DMS114 treated with DMSO at 0.1 percent for 48 hours (cell line): ENCODE measurements around the gene UGCG.
"Not testable (repeated sequence)": the region's sequence is repeated elsewhere in the genome, so short reads cannot be mapped to it uniquely, and the experiment has no call there.

Source experiments
- DNase-seq: peaks from one replicate; lab custom pipeline; 2025; ENCODE audit not compliant: unreplicated experiment; lab: John Stamatoyannopoulos, UW

UGCG gene

GRCh38 chr9:111917201-111917600, 20.6 kb downstream of the UGCG start:
- no peak for DNase-seq

DNA sequence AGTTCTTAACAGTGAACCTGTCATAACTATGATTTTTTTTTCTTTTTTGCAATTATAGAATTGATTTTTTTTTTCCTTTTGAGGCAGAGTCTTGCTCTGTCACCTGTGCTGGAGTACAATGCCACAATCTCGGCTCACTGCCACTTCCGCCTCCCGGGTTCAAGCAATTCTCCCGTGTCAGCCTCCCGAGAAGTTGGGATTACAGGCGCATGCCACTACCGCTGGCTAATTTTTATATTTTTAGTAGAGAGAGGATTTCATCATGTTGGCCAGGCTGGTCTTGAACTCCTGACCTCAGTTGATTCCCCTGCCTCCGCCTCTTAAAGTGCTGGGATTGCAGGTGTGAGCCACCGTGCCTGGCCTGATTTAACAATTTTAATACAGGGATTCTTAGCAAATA, 21.4 kb downstream of the UGCG start:
- DNase-seq: no peak

- DNase-seq: no peak
Measured at GRCh38 chr9:111919875-111920274, 23.3 kb downstream of the UGCG start.

DNA sequence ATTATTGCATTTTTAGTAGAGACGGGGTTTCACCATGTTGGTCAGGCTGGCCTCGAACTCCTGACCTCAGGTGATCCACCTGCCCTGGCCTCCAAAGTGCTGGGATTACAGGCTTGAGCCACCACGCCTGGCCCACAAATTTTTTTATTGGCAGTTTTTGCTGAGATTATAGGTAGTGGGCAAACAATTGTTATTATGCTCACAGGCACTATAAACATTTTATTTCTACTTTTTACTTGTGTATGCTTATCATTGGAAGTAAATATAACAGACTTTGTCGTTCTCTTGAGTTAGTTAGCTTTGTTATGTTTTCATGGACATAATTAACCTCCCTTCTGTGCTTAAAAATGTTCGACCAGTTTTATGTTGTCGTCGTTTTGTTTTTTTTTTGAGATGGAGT, 23.9 kb downstream of the UGCG start:
- DNase-seq: no peak

- no peak for DNase-seq
Measured at GRCh38 chr9:111922324-111923013, 25.9 kb downstream of the UGCG start.

- no peak for DNase-seq
Measured at GRCh38 chr9:111924281-111924680, 27.7 kb downstream of the UGCG start.

GRCh38 chr9:111925017-111925770, 28.6 kb downstream of the UGCG start:
- DNase-seq: no peak

DNA sequence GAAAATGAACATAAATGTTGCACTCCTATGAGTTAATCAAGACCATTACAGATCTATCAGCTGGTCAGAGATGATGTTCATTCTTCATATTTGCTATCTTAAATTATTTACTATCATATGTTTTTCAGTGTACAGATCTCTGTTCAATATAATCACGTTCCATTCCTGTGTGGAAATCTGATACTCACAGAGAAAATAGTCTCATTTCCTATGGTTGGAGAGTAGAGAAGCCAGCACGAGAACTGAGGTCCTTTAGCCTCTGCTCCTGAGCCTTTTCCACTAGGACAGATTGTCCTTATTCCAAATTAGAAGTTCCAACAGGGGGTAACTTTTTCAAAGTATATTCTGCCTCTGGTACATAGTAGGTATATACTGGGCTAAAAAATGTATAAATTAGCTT, 29.2 kb downstream of the UGCG start:
- no peak for DNase-seq

DNA sequence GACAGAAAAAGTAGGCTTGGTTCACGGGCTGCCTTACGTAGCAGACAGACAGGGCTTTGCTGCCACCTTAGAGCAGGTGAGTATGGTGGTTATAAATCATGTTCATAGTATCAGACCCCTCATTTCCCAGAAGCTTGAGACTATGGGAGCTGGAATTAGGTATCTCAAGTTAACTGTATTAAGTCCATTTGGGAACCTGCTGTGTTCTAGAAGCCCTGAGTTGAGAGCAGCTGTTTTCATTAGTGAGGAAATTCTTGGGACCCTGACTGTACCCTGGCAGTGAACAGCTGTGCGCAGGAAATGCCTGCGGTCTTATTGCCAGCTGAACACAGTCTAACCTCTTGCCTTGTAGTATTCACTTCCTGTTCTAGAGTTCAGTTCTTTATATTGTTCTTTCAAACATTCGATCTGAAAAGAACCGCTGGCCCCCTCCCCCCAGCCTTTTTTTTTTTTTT, 29.8 kb downstream of the UGCG start:
- no peak for DNase-seq

- no peak for DNase-seq
Measured at GRCh38 chr9:111928359-111928720, 31.7 kb downstream of the UGCG start.

DNA sequence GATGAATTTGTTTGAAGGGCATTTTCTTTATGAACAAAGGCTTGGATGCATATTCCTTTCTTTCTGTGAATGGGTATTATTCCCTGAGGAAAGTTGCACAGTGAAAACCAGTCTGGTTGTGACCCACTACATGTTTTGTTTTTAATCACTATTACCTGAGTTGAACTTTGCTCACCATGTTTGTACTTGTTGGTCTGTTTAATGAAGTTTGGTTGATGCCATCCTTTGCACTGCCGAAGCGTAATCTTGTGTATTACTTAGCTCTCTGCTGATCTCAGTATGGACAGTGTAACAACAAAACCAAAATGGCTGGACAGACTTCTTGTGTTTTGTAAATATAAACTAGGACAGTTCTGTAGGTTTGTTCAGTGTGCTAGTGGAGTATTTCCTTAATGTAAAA, 38.1 kb downstream of the UGCG start:
- no peak for DNase-seq

DNA sequence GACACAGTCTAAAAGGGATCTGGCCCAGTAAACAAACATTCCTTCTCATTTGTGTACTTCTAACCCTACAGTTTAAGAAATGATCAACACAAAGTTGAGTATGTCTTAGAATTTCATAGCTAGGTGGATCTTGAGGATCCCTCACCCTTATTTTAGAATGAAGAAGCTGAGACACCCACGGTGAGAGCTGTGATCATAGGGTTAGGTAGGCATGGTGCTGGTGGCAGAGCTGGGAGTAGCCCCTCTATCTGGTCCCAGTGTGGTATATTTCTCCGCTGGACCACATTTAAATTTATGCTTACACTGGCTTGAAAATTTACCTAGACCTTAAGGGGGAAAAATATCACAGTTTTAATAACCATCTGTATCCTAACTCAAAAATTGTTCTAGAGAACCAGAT, 39.8 kb downstream of the UGCG start:
- DNase-seq: no peak

- DNase-seq: no peak
Measured at GRCh38 chr9:111937301-111937700, 40.7 kb downstream of the UGCG start.

GRCh38 chr9:111937781-111938426, 41.3 kb downstream of the UGCG start:
- no peak for DNase-seq

DNA sequence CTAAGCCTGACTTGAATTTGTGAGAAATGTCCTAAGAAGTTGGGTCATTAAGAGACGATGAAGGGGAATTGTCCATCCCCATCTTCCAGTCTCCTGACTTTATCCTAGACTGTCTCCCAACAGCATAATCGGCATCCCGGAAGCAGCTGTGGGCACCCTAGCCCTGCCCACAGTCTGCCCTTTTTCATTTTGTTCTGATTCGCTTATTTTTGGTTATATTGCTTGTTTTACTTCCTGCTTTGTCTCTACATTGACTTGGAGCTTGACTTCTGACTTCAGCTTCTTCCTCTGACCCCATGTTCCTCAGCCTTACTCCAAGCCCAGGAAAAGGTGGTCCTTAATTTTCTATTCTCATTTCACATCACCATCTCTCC, 41.8 kb downstream of the UGCG start:
- DNase-seq: no peak

GRCh38 chr9:111939322-111939721, 42.7 kb downstream of the UGCG start:
- DNase-seq: no peak

DNA sequence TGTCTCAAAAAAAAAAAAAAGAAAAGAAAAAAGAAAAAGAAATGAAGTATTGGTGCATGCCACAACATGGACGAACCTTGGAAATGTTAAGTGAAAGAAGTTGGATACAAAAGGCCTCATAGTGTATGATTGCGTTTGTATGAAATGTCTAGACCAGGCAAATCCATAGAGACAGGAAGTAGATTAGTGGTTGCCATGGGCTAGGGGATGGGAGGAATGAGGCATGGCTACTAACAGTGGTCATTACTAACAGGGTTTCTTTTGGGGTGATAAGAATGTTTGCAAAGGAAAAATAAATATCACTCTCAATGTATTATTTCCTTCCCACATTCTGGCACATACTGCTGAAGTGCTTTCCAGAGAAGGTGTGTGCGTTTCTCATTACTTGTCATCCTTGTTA, 44.1 kb downstream of the UGCG start:
- no peak for DNase-seq

GRCh38 chr9:111943200-111943599, 46.6 kb downstream of the UGCG start:
- DNase-seq: no peak

GRCh38 chr9:111943746-111944145, 47.1 kb downstream of the UGCG start:
- DNase-seq: no peak

DNA sequence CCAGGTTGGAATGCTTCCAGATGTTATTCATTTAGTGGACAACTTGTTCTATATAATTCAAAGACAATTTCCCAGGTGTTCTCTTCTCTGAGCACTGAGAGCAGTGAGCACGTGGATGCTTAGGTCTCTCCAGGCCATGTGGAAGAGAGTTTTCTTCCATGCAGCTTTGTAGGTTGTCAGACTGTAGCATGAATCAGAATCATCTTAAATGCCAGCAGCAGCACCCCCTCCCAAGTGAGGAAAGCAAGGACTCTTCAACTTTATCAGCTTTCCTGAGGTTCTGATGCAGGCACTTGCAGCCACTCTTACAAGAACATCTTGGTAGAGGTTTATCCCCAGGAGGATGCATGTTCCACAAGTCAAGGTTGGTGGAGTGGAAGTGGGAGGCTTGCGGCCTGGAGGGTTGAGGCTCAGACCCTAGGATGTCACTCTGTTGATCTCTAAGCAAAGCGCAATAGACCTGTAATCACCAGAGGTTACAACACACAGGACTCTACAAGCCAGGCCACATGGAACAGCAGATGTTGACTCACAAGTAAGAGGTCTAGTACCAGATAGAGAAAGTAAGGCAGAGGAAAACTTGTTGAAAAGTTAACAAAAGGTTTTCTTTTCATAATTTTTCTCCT, 47.7 kb downstream of the UGCG start:
- no peak for DNase-seq

- no peak for DNase-seq
Measured at GRCh38 chr9:111945216-111945615, 48.6 kb downstream of the UGCG start.

DNA sequence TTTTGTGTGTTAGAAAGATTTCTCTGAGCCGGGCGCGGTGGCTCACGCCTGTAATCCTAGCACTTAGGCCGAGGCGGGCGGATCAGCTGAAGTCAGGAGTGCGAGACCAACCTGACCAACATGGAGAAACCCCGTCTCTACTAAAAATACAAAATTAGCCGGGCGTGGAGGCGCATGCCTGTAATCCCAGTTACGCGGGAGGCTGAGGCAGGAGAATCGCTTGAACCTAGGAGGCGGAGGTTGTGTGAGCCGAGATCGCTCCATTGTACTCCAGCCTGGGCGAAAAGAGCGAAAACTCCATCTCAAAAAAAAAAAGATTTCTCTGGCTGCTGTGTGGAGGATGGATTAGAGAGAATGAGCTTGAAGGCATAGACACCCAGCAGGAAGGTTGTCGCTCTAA, 51.5 kb downstream of the UGCG start:
- not testable (repeated sequence) for DNase-seq
